ENCODE measurements around the gene CCDC178.
"Not testable (repeated sequence)": the region's sequence is repeated elsewhere in the genome, so short reads cannot be mapped to it uniquely, and the experiment has no call there.

Gene CCDC178

GRCh38 chr18:33212363-33212762, 228.2 kb downstream of the CCDC178 start:
- no peak for DNase-seq

- DNase-seq, result peak; percentile 27
Measured at GRCh38 chr18:33210575-33211189, 229.8 kb downstream of the CCDC178 start.

- DNase-seq, result no peak
Measured at GRCh38 chr18:33205777-33206176, 234.7 kb downstream of the CCDC178 start.

- peak; percentile 47 for DNase-seq
Measured at GRCh38 chr18:33201509-33201926, 239.0 kb downstream of the CCDC178 start.

- DNase-seq, result no peak
Measured at GRCh38 chr18:33195795-33196194, 244.7 kb downstream of the CCDC178 start.

GRCh38 chr18:33194793-33195192, 245.7 kb downstream of the CCDC178 start:
- no peak for DNase-seq

- no peak for DNase-seq
Measured at GRCh38 chr18:33184958-33185357, 255.6 kb downstream of the CCDC178 start.

- DNase-seq, result no peak
Measured at GRCh38 chr18:33184175-33184574, 256.3 kb downstream of the CCDC178 start.

GRCh38 chr18:33183136-33183535, 257.4 kb downstream of the CCDC178 start:
- no peak for DNase-seq

GRCh38 chr18:33181016-33181415, 259.5 kb downstream of the CCDC178 start:
- DNase-seq, result no peak

- no peak for DNase-seq
Measured at GRCh38 chr18:33169218-33169617, 271.3 kb downstream of the CCDC178 start.

- not testable (repeated sequence) for DNase-seq
Measured at GRCh38 chr18:33164121-33164520, 276.4 kb downstream of the CCDC178 start.

GRCh38 chr18:33161131-33161530, 279.4 kb downstream of the CCDC178 start:
- peak; percentile 55 for DNase-seq

- no peak for DNase-seq
Measured at GRCh38 chr18:33159151-33159550, 281.4 kb downstream of the CCDC178 start.

- DNase-seq, result no peak
Measured at GRCh38 chr18:33157893-33158292, 282.6 kb downstream of the CCDC178 start.

- DNase-seq, result no peak
Measured at GRCh38 chr18:33156906-33157470, 283.5 kb downstream of the CCDC178 start.

GRCh38 chr18:33154049-33154448, 286.5 kb downstream of the CCDC178 start:
- DNase-seq, result no peak

GRCh38 chr18:33152376-33152775, 288.1 kb downstream of the CCDC178 start:
- no peak for DNase-seq

GRCh38 chr18:33147811-33148210, 292.7 kb downstream of the CCDC178 start:
- DNase-seq, result not testable (repeated sequence)

GRCh38 chr18:33146014-33146413, 294.5 kb downstream of the CCDC178 start:
- no peak for DNase-seq

- no peak for DNase-seq
Measured at GRCh38 chr18:33135951-33136660, 304.4 kb downstream of the CCDC178 start.

- DNase-seq, result no peak
Measured at GRCh38 chr18:33132657-33133056, 307.9 kb downstream of the CCDC178 start.

GRCh38 chr18:33128581-33128980, 311.9 kb downstream of the CCDC178 start:
- DNase-seq, result peak; percentile 36

Measured in fibroblast of skin of abdomen (primary cell).